ENCODE measurements around the gene GPAM.

DNA sequence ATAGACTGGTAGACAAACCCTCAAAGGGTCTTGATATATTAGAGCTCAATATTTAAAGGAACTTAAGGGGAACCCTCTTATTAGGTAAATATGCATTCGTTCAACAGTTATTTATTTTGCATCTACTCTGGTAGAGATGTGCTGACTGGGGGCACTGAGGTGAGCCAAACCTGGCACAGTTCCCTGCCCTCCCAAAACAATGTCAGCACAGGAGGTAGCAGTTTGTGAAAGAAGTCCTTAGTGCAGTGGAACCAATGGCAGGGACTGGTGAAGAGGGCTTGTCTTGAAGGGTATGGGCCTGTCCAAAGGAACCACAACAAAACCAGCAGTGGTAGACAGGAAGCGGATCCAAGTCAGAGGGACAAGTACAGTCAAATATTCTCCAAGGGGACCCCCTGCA, 32.6 kb upstream of the GPAM start:
- TF ChIP-seq EZH2 (IDR thresholded peaks at IDR 0.05; ENCODE audit: insufficient read depth, poor library complexity, severe bottlenecking) (no peak), EZH2phosphoT487 (IDR thresholded peaks at IDR 0.05; ENCODE audit: insufficient read depth, low read depth) (no peak)

Data from GM23248 (cell line).